Measurements from ENCODE around the gene VWDE.
"Not testable (repeated sequence)": the region's sequence is repeated elsewhere in the genome, so short reads cannot be mapped to it uniquely, and the experiment has no call there.

The VWDE gene

GRCh38 chr7:12403287-12404181 lies at the start of gene VWDE:
VWDE (minus strand) TSS chr7:12403865; CDS start chr7:12403716, 149 bp downstream.
- DNase-seq: no peak

DNA sequence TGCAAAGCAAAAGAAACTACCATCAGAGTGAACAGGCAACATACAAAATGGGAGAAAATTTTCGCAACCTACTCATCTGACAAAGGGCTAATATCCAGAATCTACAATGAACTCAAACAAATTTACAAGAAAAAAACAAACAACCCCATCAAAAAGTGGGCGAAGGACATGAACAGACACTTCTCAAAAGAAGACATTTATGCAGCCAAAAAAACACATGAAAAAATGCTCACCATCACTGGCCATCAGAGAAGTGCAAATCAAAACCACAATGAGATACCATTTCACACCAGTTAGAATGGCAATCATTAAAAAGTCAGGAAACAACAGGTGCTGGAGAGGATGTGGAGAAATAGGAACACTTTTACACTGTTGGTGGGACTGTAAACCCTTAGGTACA lies 49.5 kb upstream of the VWDE start:
- not testable (repeated sequence) for DNase-seq

GRCh38 chr7:12450615-12451014 lies 47.0 kb upstream of the VWDE start:
- DNase-seq: no peak

- no peak for DNase-seq
Measured at GRCh38 chr7:12444785-12445184, 41.1 kb upstream of the VWDE start.

DNA sequence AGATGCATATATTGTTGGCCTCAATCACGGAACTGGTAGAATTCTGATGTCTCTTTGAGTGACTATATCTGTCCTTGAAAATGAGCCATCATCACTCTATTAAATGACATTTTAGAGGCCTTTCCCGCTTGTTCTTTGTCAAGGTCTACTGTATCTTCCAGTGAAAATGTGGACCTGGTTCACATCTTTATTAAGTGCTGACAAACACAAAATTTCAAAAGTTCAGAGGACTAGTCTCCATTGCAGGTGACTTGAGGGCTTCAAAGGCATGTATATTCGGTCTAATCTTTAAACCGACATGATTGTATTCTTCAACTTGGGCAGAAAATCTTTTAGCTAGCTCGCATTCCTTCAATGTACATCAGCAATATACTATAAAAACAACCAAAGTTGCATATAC lies 36.6 kb upstream of the VWDE start:
- DNase-seq: no peak

- no peak for DNase-seq
Measured at GRCh38 chr7:12436896-12437535, 33.4 kb upstream of the VWDE start.

- no peak for DNase-seq
Measured at GRCh38 chr7:12436126-12436525, 32.5 kb upstream of the VWDE start.

GRCh38 chr7:12434012-12434642 lies 30.5 kb upstream of the VWDE start:
- no peak for DNase-seq

DNA sequence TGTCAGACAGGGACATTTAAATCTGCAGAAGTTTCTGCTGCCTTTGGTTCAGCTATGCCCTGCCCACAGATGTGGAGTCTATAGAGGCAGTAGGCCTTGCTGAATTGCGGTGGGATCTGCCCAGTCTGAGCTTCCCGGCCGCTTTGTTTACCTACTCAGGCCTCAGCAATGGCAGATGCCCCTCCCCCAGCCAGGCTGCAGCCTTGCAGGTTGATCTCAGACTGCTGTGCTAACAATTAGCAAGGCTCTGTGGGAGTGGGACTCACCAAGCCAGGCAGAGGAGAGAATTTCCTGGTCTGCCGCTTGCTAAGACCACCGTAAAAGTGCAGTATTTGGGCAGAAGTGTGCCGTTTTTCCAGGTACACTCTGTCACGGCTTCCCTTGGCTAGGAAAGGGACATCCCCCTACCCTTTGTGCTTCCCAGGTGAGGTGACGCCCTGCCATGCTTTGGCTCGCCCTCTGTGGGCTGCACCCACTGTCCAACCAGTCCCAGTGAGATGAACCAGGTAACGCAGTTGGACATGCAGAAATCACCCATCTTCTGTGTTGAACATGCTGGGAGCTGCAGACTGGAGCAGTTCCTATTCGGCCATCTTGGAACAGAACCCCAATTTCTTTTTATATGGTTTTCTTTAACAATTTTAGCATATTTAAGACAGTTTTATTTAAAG lies 28.4 kb upstream of the VWDE start:
- DNase-seq: no peak

DNA sequence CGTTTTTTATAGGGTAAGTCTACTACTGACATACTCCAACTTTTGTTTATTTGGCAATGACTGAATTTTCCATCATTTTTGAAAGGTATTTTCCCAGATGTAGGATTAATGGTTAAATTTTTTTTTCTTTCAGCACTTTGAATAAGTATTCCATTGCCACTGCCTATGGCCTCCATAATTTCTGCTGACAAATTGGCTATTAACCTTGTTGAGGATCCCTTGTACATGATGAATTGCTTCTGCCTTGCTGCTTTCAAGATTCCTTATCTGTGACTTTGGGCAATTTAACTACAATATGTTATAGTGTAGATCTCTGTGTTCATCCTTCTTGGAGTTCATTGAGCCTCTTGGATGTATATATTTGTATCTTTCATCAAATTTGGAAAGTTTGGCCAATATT lies 21.6 kb upstream of the VWDE start:
- no peak for DNase-seq

DNA sequence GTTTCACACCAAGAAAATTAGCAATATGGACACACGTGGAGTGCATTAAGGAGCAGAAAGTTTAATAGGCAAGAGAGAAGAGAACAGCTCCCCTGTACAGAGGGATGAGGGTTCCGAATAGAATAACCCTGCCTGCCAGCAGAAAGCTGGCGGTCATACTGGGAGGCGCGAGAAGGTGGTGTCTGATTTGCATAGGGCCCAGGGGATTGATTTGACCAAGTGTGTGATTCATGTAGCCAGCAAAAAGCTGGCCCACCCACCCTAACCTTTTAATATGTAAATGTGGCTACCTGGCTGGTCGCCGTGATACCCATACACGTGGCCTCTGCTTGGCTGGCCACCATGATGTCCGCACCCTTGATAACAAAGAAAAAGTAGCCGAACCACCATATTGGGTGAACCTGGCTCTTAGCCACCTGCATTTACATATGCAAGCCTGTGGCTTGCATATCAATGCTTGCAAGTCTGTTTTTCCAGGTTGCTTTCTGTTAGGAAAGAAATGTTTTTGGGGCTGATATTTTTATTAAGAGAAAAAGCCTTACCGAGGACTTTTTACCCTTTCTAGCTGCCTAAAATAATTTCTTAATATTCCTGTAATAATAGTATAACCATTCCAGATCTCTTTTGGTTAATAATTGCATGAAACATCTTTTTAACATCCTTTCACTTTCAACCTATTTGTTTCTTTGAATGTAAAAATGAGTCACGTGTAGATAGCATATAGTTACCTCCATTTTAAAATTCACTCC lies 20.5 kb upstream of the VWDE start:
- DNase-seq: no peak

DNA sequence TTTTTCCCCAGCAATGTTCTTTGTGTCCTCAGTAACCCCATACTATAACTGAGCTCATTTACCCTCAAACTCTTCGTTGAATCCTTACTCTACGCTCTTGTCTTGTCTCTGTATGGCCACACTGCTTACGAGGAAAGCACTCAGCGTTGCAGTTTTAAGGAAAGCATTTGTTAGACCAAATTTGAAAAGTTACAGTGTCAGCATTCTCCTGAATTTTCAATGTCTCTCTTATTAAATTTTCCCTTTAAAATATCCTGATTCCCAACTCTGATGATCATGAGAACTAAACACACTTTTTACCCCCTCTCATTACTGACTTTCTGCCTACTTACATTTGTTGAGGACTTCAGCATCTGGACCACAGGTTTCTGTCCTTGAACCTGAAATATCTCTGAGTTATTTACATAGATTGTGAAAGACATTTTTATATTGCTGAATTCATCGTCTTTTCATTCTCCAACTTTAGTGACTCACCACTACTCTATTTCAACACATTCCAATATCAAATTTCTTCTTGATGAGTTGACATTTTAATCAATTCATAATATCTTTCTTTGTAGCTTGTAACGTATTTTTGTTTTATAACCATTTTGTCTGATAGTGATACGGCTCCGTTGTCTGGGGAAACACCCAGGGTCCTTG lies 19.8 kb upstream of the VWDE start:
- no peak for DNase-seq

DNA sequence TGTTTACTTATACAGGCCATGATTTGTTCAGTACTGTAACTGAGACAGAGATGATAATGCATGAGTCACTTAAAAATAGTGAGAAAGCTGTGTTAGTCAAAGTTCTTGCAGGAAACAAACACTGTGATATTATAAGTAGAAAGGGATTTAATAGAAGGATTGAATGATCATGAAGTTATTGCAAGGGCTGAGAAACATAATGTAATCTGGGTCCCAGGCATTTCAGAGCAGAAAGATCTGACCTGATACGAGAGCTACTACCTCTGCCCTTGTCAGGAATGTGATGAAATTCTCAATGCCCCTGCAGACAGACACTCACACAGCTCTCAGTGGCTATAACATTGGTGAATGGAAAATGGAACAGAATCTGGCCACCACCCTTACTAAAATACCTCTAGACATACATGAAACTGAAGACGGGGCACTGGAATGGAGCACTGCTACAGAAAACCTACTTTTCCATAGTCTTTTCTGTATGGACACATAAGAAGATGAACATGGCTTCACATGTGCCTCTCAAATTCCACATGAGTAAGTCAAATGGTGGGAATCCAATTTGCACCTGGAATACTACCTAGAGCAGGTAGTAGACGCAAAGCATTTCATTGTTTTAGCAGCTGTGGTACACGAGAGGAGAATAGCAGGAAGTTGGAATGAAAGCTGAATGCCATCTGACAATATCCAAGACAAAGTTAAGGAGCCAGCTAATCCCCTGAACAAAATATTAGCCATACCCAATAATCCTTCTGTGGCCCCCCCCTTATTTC lies 19.1 kb upstream of the VWDE start:
- DNase-seq: no peak

GRCh38 chr7:12418452-12418851 lies 14.8 kb upstream of the VWDE start:
- DNase-seq: no peak

- DNase-seq: no peak
Measured at GRCh38 chr7:12415072-12415471, 11.4 kb upstream of the VWDE start.

GRCh38 chr7:12412407-12412806 lies 8.7 kb upstream of the VWDE start:
- DNase-seq: no peak

DNA sequence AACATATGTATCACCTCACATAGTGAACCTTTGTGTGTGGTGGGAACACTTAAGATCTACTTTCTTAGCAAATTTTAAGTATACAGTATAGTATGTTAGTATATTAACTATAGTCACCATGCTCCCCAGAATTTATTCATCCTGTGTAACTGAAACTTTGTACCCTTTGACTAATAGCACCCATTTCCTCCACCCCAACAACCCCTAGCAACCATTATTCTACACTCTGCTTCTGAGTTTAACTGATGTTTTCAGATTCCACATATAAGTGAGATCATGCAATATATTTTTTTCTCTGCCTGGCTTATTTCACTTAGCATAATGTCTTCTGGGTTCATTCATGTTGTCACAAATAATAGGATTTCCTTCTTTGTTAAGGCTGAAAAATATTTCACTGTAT lies 6.9 kb upstream of the VWDE start:
- DNase-seq: no peak

DNA sequence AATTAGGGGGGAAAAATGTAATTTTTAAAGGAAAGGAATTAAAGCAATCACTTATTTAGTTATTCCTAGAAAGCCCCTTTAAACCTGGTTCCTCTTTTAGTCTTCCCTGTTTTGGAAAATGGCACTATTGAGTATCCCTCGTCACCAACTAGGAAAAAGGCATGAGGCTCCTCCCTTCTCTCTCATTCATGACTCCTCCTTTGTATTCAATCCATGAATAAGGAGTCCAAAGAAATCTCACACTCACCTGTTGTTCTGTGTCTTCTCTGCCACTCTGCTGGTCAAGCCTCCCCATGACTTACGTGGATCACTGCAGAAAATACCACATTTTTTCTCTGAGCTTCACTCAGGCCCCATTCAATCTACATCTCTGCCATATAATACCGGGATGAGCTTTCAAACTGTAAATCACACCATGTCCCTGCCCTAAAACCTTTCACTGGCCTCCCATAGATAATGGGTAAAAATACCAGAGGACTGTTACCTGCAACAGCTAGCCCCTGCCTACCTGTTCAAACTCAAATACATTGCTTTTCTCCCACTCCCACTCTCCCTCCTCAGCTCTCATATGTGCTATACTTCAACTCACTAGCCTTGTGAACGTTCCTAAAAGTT lies 5.5 kb upstream of the VWDE start:
- DNase-seq: no peak

GRCh38 chr7:12407652-12408051 lies 4.0 kb upstream of the VWDE start:
- DNase-seq: not testable (repeated sequence)

DNA sequence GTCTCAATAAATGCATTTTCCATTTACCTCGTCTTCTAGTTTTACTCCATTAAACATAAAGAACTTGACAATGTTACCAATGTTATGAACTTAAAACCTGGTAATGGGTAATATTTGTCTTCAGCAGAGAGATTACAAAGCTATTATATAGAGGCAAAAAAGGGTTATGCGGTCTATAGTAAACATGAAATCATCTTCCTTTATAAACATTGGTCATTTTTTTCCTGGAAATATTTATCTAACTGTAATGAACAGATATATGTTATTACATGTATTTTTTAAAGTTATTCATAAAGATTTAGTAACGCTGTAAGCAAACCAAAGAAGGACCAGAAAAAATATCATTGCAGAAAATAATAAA lies 1.3 kb downstream of the VWDE start:
- DNase-seq: no peak
